Measurements from ENCODE around the gene ASIC4. TPM values are rescaled to one million over a fixed set of nuclear protein-coding genes. Genes with fewer than 3 reads are reported as not detected.
A peak's percentile ranks its signal among the peaks of the same experiment; 100 is the strongest.

The ASIC4 gene
- total RNA-seq, 1 experiment from 2014 or later = 2.1 TPM

DNA sequence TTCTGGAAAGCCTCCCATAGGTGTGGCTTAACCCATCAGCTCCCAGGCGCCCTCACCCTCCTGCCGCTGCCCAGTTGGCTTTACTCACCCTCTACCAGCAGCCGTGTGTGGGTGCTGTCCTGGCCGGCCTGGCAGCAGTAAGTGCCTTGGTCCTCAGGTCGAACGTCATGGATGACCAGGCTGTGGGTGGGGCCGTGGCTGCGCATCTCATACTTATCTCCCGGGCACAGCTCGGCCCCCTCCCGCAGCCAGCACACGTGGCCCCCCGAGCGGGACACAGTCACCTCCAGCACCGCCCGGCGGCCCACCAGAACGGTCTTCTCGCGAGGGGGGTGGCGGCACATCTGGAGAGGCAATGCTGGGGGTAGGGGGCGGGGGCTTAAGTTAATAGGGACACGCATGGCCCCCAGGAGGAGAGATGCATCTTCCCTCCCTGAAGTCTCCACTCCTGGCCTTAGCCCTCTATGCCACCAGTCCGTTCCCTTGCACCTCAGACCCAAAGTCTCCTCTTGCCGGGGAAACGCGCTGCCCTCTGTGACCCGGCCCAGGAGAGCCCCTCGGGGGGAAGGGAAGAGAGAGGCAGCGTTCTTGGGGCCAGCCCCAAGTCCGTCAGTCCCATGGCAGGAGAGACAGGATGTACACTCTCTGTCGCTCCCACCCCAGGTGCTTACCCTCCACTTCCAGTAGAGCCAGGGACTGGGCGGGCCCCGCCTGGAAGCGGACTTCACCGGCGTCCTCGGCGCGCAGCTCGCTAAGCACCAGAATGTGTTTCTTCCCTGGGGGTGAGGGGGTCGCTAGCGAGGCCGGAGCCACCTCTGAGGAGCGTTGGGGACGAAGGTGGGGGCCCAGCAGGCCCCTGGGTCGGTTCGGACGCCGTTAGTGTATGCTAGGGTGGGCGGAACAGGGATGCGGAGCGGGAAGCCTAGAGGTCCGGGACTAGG, 37.4 kb downstream of the ASIC4 start:
- H3K4me3 ChIP-seq (replicated peaks in 1 of 2; ENCODE audit: low read depth in 1 of 2, low read length in 2 of 2) = peak overlapping the region; percentile 84 to 86
- peak; percentile 51 for TF ChIP-seq POLR2AphosphoS5 (IDR thresholded peaks at IDR 0.05; ENCODE audit: low read depth, low read length)
- TF ChIP-seq, protein P1, sequence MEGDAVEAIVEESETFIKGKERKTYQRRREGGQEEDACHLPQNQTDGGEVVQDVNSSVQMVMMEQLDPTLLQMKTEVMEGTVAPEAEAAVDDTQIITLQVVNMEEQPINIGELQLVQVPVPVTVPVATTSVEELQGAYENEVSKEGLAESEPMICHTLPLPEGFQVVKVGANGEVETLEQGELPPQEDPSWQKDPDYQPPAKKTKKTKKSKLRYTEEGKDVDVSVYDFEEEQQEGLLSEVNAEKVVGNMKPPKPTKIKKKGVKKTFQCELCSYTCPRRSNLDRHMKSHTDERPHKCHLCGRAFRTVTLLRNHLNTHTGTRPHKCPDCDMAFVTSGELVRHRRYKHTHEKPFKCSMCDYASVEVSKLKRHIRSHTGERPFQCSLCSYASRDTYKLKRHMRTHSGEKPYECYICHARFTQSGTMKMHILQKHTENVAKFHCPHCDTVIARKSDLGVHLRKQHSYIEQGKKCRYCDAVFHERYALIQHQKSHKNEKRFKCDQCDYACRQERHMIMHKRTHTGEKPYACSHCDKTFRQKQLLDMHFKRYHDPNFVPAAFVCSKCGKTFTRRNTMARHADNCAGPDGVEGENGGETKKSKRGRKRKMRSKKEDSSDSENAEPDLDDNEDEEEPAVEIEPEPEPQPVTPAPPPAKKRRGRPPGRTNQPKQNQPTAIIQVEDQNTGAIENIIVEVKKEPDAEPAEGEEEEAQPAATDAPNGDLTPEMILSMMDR (IDR thresholded peaks at IDR 0.05 in 2 of 3, conservative IDR thresholded peaks at IDR 0.05 in 1 of 3; ENCODE audit: borderline replicate concordance in 1 of 3, insufficient read depth in 1 of 3, low read depth in 2 of 3, low read length in 2 of 3) = no peak; a peak in 1 of 6 replicates
- H3K79me2 ChIP-seq (ENCODE audit: insufficient read depth, low read length) = peaks cover 18% of the 10 kb centered on the region; the same call in 1 of the 2 replicates
- ATAC-seq = peak; percentile 66
- no peaks in the 10 kb centered on the region for H3K27me3 ChIP-seq (ENCODE audit: insufficient read depth, low read length)
- RAD21 ChIA-PET (ENCODE audit: low non-redundant PET in 1 of 2, low total read pairs in 2 of 2, uncharacterized antibody in 2 of 2, unreplicated experiment in 2 of 2) = interaction anchor here in 1 of 2 experiments (0.8 to 1.0 kb wide), 2 partner anchors 8 to 46 kb away, joined by 3 to 4 read pairs; partner anchors contain the start of genes CHPF, STK11IP and TMEM198
- POLR2A ChIA-PET = no interaction called here
- H3K36me3 ChIP-seq (ENCODE audit: control insufficient read depth in 1 of 2, insufficient read depth in 2 of 2, low read length in 2 of 2) = peaks cover 0 to 6% of the 10 kb centered on the region in 2 experiments; a peak in 1 of 4 replicates
- H3K27ac ChIP-seq (ENCODE audit: low read depth, low read length) = peak overlapping the region; percentile 78
- CTCF ChIA-PET = interaction anchor here (0.8 to 2.7 kb wide), 3 partner anchors 8 to 56 kb away, joined by 3 to 16 read pairs (median 3); no protein-coding TSS in a partner anchor
- intact Hi-C loops (cut with micrococcal nuclease) = no loop called here
- no peaks in the 10 kb centered on the region for H4K20me1 ChIP-seq (ENCODE audit: insufficient read depth)
- H2AFZ ChIP-seq (ENCODE audit: low read depth, low read length, poor library complexity, severe bottlenecking) = no peak overlapping the region
- H3K9me2 ChIP-seq (ENCODE audit: insufficient read depth) = no peaks in the 10 kb centered on the region
- no peak for DNase-seq (ENCODE audit: low read depth, low spot score)
- H3K4me2 ChIP-seq (ENCODE audit: low read length) = peak overlapping the region; percentile 95
- no TSS peak for BruUV-seq (replicated peaks)
- H3K4me1 ChIP-seq (ENCODE audit: control insufficient read depth in 1 of 2, insufficient read depth in 2 of 2, low read length in 2 of 2) = peaks cover 3 to 19% of the 10 kb centered on the region in 2 experiments; a peak in 3 of 4 replicates
- H3K9ac ChIP-seq (ENCODE audit: low read length) = peak overlapping the region; percentile 84
- H3K9me3 ChIP-seq (ENCODE audit: control insufficient read depth in 1 of 2, insufficient read depth in 1 of 2, low read depth in 1 of 2, low read length in 2 of 2) = no peaks in the 10 kb centered on the region
